Measurements from ENCODE around the gene TTC28.

TTC28 gene

GRCh38 chr22:28448625-28449024, 231.0 kb downstream of the TTC28 start:
- DNase-seq (ENCODE audit: extremely low spot score), result no peak
- ChIA-PET POLR2A (no interaction called here), CTCF (interaction anchor here (1.3 to 2.2 kb wide), 3 partner anchors 9 to 20 kb away, joined by 3 to 8 read pairs (median 7); no protein-coding TSS in a partner anchor)
- TF ChIP-seq CTCF (IDR thresholded peaks at IDR 0.05; ENCODE audit: control extremely low read depth, extremely low read depth, low read depth, missing control alignments), result no peak

GRCh38 chr22:28444659-28445058, 235.0 kb downstream of the TTC28 start:
- POLR2A ChIA-PET, result no interaction called here
- no peak for DNase-seq (ENCODE audit: extremely low spot score)
- TF ChIP-seq CTCF (IDR thresholded peaks at IDR 0.05; ENCODE audit: control extremely low read depth, extremely low read depth, low read depth, missing control alignments), result no peak
- CTCF ChIA-PET, result interaction anchor here (1.1 to 1.7 kb wide), 2 partner anchors 44 to 394 kb away, joined by 3 read pairs; no protein-coding TSS in a partner anchor

- no peak for DNase-seq (ENCODE audit: extremely low spot score)
These were observed 236.1 kb downstream of the TTC28 start for GRCh38 chr22:28443526-28443876.

GRCh38 chr22:28442711-28443525, 236.7 kb downstream of the TTC28 start:
- POLR2A ChIA-PET, result no interaction called here
- CTCF ChIA-PET, result interaction anchor here (0.8 to 5.0 kb wide), 18 partner anchors 8 to 565 kb away, joined by 3 to 47 read pairs (median 4); no protein-coding TSS in a partner anchor
- TF ChIP-seq CTCF (IDR thresholded peaks at IDR 0.05; ENCODE audit: control extremely low read depth, extremely low read depth, low read depth, missing control alignments), result no peak
- DNase-seq (ENCODE audit: extremely low spot score), result no peak

More at GRCh38 chr22:28443526-28443876, 236.1 kb downstream of the TTC28 start:
- no peak for TF ChIP-seq CTCF (IDR thresholded peaks at IDR 0.05; ENCODE audit: control extremely low read depth, extremely low read depth, low read depth, missing control alignments)
- ChIA-PET POLR2A (no interaction called here), CTCF (interaction anchor here (1.3 to 2.0 kb wide), 4 partner anchors 12 to 424 kb away, joined by 4 to 18 read pairs (median 6); no protein-coding TSS in a partner anchor)

- POLR2A ChIA-PET, result no interaction called here
- TF ChIP-seq CTCF (IDR thresholded peaks at IDR 0.05; ENCODE audit: control extremely low read depth, extremely low read depth, low read depth, missing control alignments), result peak; percentile 89
- DNase-seq (ENCODE audit: extremely low spot score), result peak; percentile 86
- CTCF ChIA-PET, result interaction anchor here (0.8 to 5.0 kb wide), 21 partner anchors 9 to 564 kb away, joined by 3 to 47 read pairs (median 4); no protein-coding TSS in a partner anchor
These were observed 237.4 kb downstream of the TTC28 start for GRCh38 chr22:28442264-28442710.

GRCh38 chr22:28441720-28442263, 237.8 kb downstream of the TTC28 start:
- CTCF ChIA-PET, result interaction anchor here (0.8 to 5.0 kb wide), 17 partner anchors 9 to 564 kb away, joined by 3 to 47 read pairs (median 4); no protein-coding TSS in a partner anchor
- no peak for TF ChIP-seq CTCF (IDR thresholded peaks at IDR 0.05; ENCODE audit: control extremely low read depth, extremely low read depth, low read depth, missing control alignments)
- no peak for DNase-seq (ENCODE audit: extremely low spot score)
- POLR2A ChIA-PET, result no interaction called here

All from GM10248 (cell line).